Daoy (cell line): ENCODE results near the gene SYS1. TPM values are rescaled to one million over a fixed set of nuclear protein-coding genes. Genes with fewer than 3 reads are reported as not detected.

Source experiments
- DNase-seq: peaks from one replicate; pipeline ENCODE4 v3.0.0-alpha.2; 2015; ENCODE audit warnings: low read depth
- total RNA-seq: library from RNA; depleted of rRNA; stranded (reverse); fragments of >200 nt; shearing (Covaris generic); gene quantifications from 2 replicates; pipeline ENCODE4 v1.2.3, GENCODE V29; 2014; rRNA removed

Gene SYS1
- total RNA-seq, 1 experiment from 2014 or later: 12.5 TPM

DNA sequence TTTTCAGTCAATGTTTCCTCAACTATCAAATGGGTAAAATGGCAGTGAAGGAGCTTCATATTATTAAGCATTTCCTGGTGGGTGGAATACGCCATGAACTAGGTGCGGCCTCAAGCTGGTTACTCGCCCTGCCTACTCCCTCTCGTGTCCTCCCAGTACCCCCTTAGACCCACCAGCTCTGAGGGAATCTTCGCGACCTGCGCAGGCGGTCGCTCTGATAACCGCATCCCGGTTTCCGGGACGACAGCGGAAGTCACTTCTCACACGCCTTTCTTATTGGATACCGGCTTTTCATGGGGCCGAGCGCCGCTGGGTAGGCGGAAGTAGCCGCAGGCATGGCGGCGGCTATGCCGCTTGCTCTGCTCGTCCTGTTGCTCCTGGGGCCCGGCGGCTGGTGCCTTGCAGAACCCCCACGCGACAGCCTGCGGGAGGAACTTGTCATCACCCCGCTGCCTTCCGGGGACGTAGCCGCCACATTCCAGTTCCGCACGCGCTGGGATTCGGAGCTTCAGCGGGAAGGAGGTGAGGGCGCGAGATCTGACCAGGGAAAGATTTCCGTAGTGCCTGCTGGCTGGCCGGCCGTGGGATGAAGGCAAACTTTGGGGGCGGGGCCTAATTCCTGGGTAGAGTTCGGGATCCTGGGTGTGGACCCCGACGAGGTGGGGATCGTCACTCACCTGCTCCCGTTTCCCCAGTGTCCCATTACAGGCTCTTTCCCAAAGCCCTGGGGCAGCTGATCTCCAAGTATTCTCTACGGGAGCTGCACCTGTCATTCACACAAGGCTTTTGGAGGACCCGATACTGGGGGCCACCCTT, 53.1 kb downstream of the SYS1 start, which contains the start of gene PIGT:
Gene PIGT, plus strand, starts transcription at position 320 of the 816 bp plus-strand sequence. Its CDS starts 16 bp downstream, at position 336.
- DNase-seq: peak; percentile 87

DNA sequence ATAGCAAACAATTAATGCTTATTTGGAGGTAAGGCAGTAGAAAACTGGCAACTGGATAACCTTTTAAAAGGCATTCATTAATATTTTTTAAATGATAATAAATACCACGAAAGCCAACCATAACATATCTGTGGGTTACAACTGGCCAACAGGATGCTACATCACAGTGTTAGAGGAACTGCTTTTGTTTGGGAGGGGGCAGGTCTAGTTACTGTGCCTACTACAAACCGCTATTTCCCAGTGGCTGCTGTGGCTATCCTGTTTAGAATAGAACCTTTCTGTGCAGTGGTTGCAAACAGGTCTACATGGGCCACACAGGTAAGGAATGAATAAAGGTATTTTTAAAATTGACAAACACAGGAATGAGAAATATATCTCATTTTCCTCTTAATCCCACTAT, 54.0 kb downstream of the SYS1 start:
- DNase-seq: no peak

Other genes with a start within 250 kb of the SYS1 start
- gene WFDC5, start 248.0 kb upstream of the SYS1 start, total RNA-seq: not detected in 2 replicates
- gene WFDC12, start 238.7 kb upstream of the SYS1 start, total RNA-seq: not detected in 2 replicates
- gene PI3, start 188.3 kb upstream of the SYS1 start, total RNA-seq: not detected in 2 replicates
- gene SEMG1, start 156.1 kb upstream of the SYS1 start, total RNA-seq: not detected in 2 replicates
- gene SEMG2, start 141.8 kb upstream of the SYS1 start, total RNA-seq: not detected in 2 replicates
- gene SLPI, start 108.6 kb upstream of the SYS1 start, total RNA-seq: not detected in 2 replicates
- not detected in 2 replicates for gene RBPJL, start 56.3 kb upstream of the SYS1 start, total RNA-seq
- gene MATN4, start 54.9 kb upstream of the SYS1 start, total RNA-seq: not detected in 2 replicates
- gene SDC4, start 14.7 kb upstream of the SYS1 start, total RNA-seq: 136 and 143 TPM in 2 replicates
- not detected in 2 replicates for gene TP53TG5, start 15.2 kb downstream of the SYS1 start, total RNA-seq
- 5.8 and 7.3 TPM in 2 replicates for gene DBNDD2, start 45.1 kb downstream of the SYS1 start, total RNA-seq
- gene PIGT, start 53.0 kb downstream of the SYS1 start, total RNA-seq: 51.3 and 58.7 TPM in 2 replicates
- gene WFDC2, start 106.6 kb downstream of the SYS1 start, total RNA-seq: not detected in 2 replicates
- gene SPINT3, start 152.5 kb downstream of the SYS1 start, total RNA-seq: not detected in 2 replicates
- not detected in 2 replicates for gene WFDC6, start 176.3 kb downstream of the SYS1 start, total RNA-seq
- not detected in 2 replicates for gene EPPIN, start 184.2 kb downstream of the SYS1 start, total RNA-seq
- gene WFDC8, start 216.1 kb downstream of the SYS1 start, total RNA-seq: not detected in 2 replicates